Stimulated activated CD4-positive, alpha-beta T cell treated with anti-CD3 and anti-CD28 coated beads, Interleukin-1b, Interleukin-23, amount 100 ng/mL, for 48 hours (primary cell): Measurements from ENCODE around the gene GDI1.
A peak's percentile ranks its signal among the peaks of the same experiment; 100 is the strongest.

Source experiments
- DNase-seq: peaks from one replicate; pipeline ENCODE4 v3.0.0-alpha.2; 2020

The GDI1 gene

GRCh38 chrX:154484255-154485149, 47.5 kb downstream of the GDI1 start:
- DNase-seq: no peak

GRCh38 chrX:154485150-154486051, 48.4 kb downstream of the GDI1 start:
- no peak for DNase-seq

- no peak for DNase-seq
These were observed 49.1 kb downstream of the GDI1 start for GRCh38 chrX:154486052-154486395.

GRCh38 chrX:154486396-154487207, 49.6 kb downstream of the GDI1 start, which contains the start of gene UBL4A:
UBL4A (minus strand) TSS chrX:154486615; CDS start chrX:154486584, 31 bp downstream.
- DNase-seq: peak; percentile 21

GRCh38 chrX:154487518-154488290, 50.8 kb downstream of the GDI1 start:
- DNase-seq: no peak

GRCh38 chrX:154488336-154489075, 51.6 kb downstream of the GDI1 start:
- no peak for DNase-seq

GRCh38 chrX:154489182-154489581, 52.2 kb downstream of the GDI1 start:
- DNase-seq: no peak

GRCh38 chrX:154490021-154490413, 53.1 kb downstream of the GDI1 start:
- peak; percentile 16 for DNase-seq

GRCh38 chrX:154490414-154491083, 53.6 kb downstream of the GDI1 start, which contains the start of gene SLC10A3:
SLC10A3 (minus strand) TSS chrX:154490629; CDS start chrX:154488940, 1,689 bp downstream.
- peak; percentile 91 for DNase-seq
